ENCODE measurements around the gene IFNA13.

The IFNA13 gene

GRCh38 chr9:21326526-21327139 is 41.2 kb downstream of the IFNA13 start:
- TF ChIP-seq CTCF (IDR thresholded peaks at IDR 0.05; ENCODE audit: extremely low read depth, missing control alignments) = peak; percentile 5
- peak; percentile 55 for DNase-seq (ENCODE audit: low spot score)

DNA sequence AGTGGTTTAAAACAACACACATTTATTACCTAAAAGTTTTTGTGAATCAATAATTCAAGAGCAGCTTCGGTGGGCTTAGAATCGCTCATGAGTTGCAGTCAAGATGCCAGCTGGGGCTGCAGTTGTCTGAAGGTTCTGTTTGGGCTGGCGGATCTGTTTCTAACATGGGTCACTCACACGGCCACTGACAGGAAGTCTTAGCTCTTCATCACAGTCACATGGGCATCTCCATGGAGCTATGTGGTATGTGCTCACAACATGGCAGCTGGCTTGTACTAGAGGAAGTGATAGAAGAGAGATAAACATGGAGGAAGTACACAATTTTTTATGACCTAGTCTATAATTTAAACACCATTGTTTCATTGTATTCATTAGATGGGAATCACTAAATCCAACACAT is 43.8 kb downstream of the IFNA13 start:
- no peak for TF ChIP-seq CTCF (IDR thresholded peaks at IDR 0.05; ENCODE audit: extremely low read depth, missing control alignments)
- no peak for DNase-seq (ENCODE audit: low spot score)

DNA sequence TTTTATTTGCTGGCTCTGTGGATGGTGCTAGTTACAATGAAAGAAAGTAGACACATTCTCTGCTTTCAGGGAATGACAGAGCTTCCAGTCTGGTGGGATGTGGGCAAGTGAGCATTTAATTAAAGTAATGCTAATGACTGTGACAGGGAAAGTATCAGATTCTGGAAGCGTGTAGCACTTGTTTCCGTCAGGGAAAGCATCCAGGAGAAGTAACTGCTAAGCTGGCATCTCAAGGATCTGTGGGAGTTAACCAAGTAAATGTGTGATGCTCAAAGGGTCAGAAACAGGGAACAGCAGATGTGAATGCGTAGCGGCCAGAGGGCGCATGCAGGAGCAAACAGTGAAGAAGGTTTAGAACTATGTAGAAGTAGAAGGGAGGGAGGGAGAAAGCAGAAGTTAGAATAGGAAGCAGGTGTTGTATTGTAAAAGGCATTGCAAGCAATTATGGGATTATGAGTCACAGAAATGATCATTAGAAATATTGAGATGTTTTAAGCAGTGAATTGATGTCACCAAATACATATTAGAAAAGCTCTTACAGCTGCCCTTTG is 44.9 kb downstream of the IFNA13 start:
- DNase-seq (ENCODE audit: low spot score) = no peak
- no peak for TF ChIP-seq CTCF (IDR thresholded peaks at IDR 0.05; ENCODE audit: extremely low read depth, missing control alignments)

DNA sequence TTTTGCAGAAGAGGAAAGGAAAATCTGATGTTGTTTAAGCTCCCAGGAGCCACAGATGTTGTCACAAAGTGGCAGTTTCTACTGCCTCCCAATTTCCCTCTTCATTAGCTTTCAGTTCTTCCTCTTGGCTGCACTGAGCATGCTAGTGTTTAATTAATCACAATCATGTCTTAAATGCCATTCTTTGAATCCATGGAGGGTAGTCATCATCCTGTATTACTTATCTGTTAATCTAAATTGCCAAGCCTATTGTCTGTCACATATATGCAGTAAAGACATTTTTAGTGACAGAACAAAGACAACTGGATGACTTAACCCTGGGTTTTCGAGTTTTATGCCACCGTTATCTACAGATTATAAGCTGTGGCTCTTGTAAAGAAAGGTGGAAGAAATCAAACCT is 47.4 kb downstream of the IFNA13 start:
- DNase-seq (ENCODE audit: low spot score) = no peak
- no peak for TF ChIP-seq CTCF (IDR thresholded peaks at IDR 0.05; ENCODE audit: extremely low read depth, missing control alignments)

DNA sequence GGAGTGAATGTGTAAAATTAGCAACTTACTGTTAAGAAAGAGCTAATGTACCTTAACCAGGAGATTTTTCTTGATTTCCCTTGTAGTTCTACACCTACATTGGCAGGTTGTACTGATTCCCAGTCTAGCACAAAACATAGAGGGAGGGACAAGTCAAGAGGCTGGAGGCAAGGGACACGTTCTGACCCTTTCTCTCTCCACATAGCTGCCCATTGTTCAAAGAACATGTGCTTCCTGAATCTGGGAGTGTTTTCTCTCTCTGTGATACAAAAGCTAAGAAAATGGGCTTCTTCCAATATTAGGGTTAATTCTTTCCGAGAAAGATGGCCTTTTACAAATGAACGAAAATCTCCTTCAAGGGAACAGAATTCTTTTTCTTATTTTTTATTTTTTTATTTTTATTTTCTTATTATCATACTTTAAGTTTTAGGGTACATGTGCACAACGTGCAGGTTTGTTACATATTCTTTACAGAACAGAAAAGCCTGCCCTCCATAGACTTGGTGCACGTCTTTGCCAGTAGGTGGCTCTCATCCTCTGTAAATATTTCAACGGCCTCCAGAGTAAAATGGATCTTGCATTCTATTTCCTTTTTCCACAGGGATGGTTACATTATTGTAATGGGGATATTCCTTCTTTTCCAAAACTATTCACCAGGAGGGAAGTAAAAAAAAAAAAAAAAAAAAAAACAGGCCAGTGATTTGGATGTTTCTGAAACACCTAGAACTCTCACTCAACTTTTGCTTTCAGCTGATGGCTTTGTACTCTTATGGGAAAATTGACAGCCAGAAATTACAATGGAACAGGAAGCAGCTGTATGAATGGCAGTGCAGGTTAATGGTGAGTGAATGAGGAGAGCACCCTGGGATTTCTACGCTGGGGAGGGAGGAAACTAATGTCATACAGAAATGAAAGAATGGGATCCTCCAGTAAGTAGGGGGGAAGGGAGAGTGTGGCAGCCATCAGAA is 49.6 kb downstream of the IFNA13 start:
- DNase-seq (ENCODE audit: low spot score) = peak; percentile 32
- peak; percentile 35 for TF ChIP-seq CTCF (IDR thresholded peaks at IDR 0.05; ENCODE audit: extremely low read depth, missing control alignments)
